Measurements from ENCODE around the gene TNIK.

DNA sequence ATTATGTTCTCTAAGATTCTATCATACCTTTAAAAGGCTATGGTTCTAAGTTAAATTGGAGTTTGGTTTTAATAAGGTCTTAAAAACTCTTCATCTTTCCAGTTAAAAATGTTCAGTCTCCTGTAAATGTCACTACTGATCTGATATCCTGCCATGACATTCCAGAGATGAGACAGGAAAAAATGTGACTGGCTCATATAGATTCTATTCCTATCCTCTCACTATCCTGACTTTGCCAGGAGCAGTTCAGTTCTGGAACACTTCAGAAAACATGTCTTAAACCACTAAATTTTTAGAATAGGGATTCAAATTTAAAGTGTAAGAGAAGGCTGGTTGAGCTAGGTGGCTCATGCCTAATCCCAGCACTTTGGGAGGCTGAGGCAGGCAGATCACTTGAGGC, 170.9 kb downstream of the TNIK start:
- TF ChIP-seq POLR2A (IDR thresholded peaks at IDR 0.05; ENCODE audit: low read depth, low read length) (no peak), POLR2AphosphoS5 (IDR thresholded peaks at IDR 0.05; ENCODE audit: low read depth, low read length) (no peak), TAF1 (IDR thresholded peaks at IDR 0.05; ENCODE audit: low read depth, low read length) (no peak), POU2F2 (IDR thresholded peaks at IDR 0.05; ENCODE audit: low read depth, low read length) (no peak), PAX5 (IDR thresholded peaks at IDR 0.05; ENCODE audit: insufficient read depth, low read length, severe bottlenecking) (no peak), SPI1 (IDR thresholded peaks at IDR 0.05; ENCODE audit: low read depth, low read length) (no peak)

All from GM12891 (cell line).